Activated CD4-positive, alpha-beta memory T cell treated with anti-CD3 and anti-CD28 coated beads, Interleukin-2, amount 10 ng/mL, durations not matched to agents 7 days and 5 days (primary cell): ENCODE data around the gene PPP2R5C. TPM values are rescaled to one million over a fixed set of nuclear protein-coding genes. Genes with fewer than 3 reads are reported as not detected.
A peak's percentile ranks its signal among the peaks of the same experiment; 100 is the strongest.

ENCODE experiments used
- CTCF ChIA-PET: fragments of 350-600 bp; sonication (Branson Sonifier 250); formaldehyde crosslinking; loops from one replicate; lab custom pipeline; 2021; ENCODE audit warnings: antibody characterized with exemption, inconsistent platforms; lab: Charles Lee
- POLR2A ChIA-PET: fragments of 350-600 bp; sonication (Branson Sonifier 250); formaldehyde crosslinking; loops from one replicate; lab custom pipeline; 2021; ENCODE audit warnings: antibody characterized with exemption; lab: Charles Lee
- DNase-seq: peaks from one replicate; pipeline ENCODE4 v3.0.0-alpha.2; 2020
- H3K27ac Mint-ChIP-seq: one replicate; pipeline ENCODE4 v1.8.0; 2021; ENCODE audit warnings: mild to moderate bottlenecking, mixed read lengths
- H3K27me3 Mint-ChIP-seq: one replicate; pipeline ENCODE4 v1.8.0; 2021; ENCODE audit warnings: mixed read lengths
- H3K36me3 Mint-ChIP-seq: one replicate; pipeline ENCODE4 v1.8.0; 2021; ENCODE audit warnings: low read depth, mixed read lengths
- H3K4me1 Mint-ChIP-seq: one replicate; pipeline ENCODE4 v1.8.0; 2021; ENCODE audit warnings: mixed read lengths
- H3K4me3 Mint-ChIP-seq: one replicate; pipeline ENCODE4 v1.8.0; 2021; ENCODE audit warnings: mild to moderate bottlenecking, mixed read lengths
- H3K9me3 Mint-ChIP-seq: one replicate; pipeline ENCODE4 v1.8.0; 2021; ENCODE audit warnings: mixed read lengths
- total RNA-seq, 2 experiments: library from RNA; stranded (reverse); gene quantifications; one replicate each; pipeline ENCODE4 v1.2.3, GENCODE V29; 2021

The PPP2R5C gene
- total RNA-seq, 2 experiments from 2014 or later, result 338 to 348 TPM

DNA sequence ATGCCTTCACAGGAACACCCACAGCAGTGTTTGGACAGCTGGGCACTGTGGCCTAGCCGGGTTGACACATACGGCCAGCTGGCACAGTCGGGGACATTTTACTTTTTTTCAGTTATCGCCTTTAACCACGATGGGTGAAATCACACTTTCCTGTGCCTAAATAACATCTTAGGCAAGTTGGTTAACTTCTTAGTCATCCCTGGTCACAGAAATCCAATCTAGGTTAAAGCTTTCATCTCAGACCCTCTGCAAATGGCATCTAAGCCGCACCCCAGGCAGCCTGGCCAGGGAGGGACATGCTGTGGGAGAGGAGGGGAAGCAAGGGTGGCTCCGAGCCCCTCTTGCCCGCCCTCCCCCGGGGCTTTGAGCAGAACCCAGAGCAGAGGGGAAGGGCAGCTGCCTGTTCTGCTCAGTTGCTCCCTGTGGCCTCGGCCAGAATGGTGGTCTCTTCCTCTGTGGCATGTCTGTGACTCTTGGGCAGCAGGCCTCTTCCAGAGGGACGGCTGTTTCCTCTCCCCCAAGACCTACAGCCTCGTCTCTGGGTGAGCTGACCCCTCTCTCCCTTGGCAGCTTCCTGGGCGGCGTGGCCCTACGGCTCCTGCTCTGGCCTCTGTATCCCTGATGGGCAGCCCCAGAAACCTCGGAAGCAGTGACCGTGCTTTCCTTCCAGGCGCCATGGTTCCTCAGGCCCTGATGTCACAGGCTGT, 117.5 kb downstream of the PPP2R5C start:
- DNase-seq, result no peak
- Mint-ChIP-seq H3K27ac (peak overlapping the region; percentile 35), H3K9me3 (no peaks in the 10 kb centered on the region), H3K27me3 (no peaks in the 10 kb centered on the region), H3K4me1 (peaks cover 60% of the 10 kb centered on the region), H3K4me3 (no peak overlapping the region), H3K36me3 (peaks cover 55% of the 10 kb centered on the region)
- POLR2A ChIA-PET, result interaction anchor here (0.7 to 3.5 kb wide), 7 partner anchors 8 to 157 kb away, joined by 3 to 19 read pairs (median 4); no protein-coding TSS in a partner anchor
- CTCF ChIA-PET, result interaction anchor here (1.2 to 2.3 kb wide), 2 partner anchors 108 to 109 kb away, joined by 5 to 7 read pairs; no protein-coding TSS in a partner anchor

DNA sequence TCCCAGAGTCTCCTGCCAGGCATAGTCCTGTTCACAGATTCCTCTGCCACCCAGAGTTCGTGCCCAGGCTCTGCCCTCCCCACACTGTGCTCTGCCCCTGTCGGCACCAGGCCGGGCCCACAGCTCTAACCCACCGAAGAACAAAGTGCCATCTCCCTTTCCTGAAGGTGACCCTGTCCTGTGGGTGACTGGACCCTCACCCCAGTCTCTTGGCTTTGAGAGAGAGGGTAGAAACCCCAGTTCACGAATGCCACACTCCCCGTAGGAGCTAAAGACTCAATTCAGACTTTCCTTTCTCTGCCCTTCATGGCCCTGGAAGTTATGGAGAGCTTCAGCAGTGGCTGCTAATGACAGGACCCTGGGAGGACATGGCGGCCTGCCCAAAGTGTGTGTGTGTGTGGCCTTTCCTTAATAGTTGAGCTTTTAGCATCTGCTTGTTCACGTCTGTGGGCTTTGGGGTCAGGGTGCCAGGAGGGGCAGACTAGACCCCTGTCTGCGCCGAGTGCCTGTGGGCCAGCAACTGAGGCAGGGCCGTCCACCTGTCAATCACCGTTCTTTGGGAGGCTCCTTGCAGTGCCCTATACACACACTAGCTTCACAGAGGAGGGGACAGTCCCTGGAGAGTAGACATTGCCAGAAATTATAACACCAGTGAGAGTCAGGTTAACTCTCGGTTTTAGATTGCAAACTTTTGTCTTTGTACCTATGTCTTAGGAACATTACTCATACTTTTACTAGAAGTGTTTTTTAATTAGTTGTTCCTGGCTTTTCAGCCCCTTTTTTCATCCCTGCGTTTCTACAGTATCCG, 118.2 kb downstream of the PPP2R5C start:
- H3K4me1 Mint-ChIP-seq, result peaks cover 58% of the 10 kb centered on the region
- no peak for DNase-seq
- H3K27ac Mint-ChIP-seq, result no peak overlapping the region
- CTCF ChIA-PET, result interaction anchor here (0.9 to 1.2 kb wide), 2 partner anchors 10 to 109 kb away, joined by 3 to 5 read pairs; no protein-coding TSS in a partner anchor
- H3K27me3 Mint-ChIP-seq, result no peaks in the 10 kb centered on the region
- no peak overlapping the region for H3K4me3 Mint-ChIP-seq
- no peaks in the 10 kb centered on the region for H3K9me3 Mint-ChIP-seq
- peaks cover 60% of the 10 kb centered on the region for H3K36me3 Mint-ChIP-seq
- POLR2A ChIA-PET, result interaction anchor here (0.7 to 3.5 kb wide), 5 partner anchors 8 to 118 kb away, joined by 3 to 19 read pairs (median 3); no protein-coding TSS in a partner anchor

DNA sequence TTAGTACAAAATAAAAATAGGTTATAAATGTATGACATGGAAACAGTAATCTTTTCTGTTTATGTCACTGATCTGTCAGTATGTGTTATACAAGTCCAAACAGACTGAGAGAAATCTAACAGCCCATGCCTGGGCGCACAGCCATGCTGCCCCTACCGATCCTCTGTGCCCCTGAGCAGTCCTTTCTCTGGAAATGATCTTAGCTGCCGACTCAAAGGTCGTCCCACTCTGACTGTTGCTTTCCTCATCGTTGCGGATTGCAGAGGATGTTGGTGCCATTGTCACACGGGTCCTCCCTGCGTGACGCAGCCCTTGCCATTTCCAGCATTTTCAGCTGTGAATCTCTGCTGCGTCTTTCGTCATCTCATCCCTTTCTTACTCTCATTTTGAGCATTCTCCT, 119.9 kb downstream of the PPP2R5C start:
- ChIA-PET POLR2A (no interaction called here), CTCF (no interaction called here)
- no peak overlapping the region for H3K4me3 Mint-ChIP-seq
- H3K36me3 Mint-ChIP-seq, result peaks cover 62% of the 10 kb centered on the region
- no peak overlapping the region for H3K27ac Mint-ChIP-seq
- peaks cover 42% of the 10 kb centered on the region for H3K4me1 Mint-ChIP-seq
- DNase-seq, result no peak
- H3K27me3 Mint-ChIP-seq, result no peaks in the 10 kb centered on the region
- H3K9me3 Mint-ChIP-seq, result no peaks in the 10 kb centered on the region

DNA sequence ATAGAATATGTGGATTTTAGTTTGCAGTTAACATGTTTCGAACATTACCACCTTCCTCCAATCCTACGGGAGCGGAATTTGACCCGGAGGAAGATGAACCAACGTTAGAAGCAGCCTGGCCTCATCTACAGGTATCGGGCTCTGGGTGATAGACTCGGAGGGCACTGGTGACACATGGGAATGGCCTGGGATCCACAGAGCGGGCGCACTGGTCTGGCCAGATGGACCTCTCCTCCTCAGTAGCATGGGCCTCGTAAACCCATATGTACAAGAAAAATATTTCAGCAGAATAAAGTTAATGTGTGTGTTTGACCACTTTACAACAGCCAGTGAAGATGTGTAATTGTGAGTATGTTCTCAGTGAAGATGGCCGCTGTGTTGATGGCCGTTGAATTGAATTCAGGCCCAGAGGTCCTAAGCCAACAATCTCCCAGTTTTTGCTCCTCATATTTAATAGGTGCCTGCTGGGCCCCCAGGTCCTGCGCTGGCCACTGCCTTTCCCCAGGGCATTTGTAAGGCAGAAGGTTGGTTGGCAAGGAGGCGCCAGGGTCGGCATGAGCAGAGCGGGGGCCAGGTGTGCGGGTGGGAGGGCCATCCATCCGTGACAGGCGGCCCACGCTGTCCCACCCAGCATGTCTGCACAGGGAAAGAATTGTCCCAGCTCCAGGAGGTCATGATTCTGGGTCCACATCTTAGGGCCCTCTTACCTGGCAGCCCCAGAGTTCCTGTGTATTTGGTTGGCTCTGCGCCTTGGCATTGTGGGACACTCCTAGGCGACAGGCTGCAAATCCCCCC, 120.8 kb downstream of the PPP2R5C start:
- Mint-ChIP-seq H3K4me3 (no peak overlapping the region), H3K36me3 (peaks cover 63% of the 10 kb centered on the region), H3K27me3 (no peaks in the 10 kb centered on the region), H3K9me3 (no peaks in the 10 kb centered on the region), H3K4me1 (peaks cover 35% of the 10 kb centered on the region), H3K27ac (no peak overlapping the region)
- no peak for DNase-seq
- ChIA-PET CTCF (no interaction called here), POLR2A (no interaction called here)

DNA sequence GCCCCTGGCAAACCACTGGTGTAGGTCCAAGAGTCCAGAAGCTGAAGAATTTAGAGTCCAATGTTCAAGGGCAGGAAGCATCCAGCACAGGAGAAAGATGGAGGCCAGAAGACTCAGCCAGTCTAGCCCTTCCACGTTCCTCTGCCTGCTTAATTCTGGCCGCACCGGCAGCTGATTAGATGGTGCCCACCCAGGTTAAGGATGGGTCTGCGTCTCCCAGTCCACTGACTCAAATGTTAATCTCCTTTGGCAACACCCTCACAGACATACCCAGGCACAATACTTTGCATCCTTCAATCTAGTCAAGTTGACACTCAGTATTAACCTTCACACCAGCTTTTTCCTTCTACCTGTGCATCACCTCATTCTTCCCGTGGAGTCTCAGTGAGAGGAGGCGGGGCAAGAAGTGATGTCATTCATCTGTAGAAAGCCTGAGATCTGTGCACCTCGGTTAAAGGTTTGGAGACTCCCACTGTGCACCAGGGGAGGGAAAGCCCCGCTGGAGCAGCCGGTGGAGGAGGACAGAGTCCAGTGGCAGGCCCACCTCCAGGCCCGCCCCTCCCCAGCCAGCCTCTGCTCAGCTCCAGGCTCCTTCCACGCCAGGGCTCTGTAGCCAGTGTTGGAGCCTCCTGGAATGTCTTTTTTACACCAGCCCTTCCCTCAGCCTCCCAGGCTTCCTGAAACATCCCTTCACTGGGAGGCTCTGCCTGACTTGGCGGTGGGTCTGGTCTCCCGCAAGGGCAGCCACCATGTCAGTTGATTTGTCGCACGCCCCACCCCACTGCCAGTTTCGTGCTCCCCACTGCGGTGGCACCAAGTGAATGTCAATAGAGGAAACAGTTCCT, 122.8 kb downstream of the PPP2R5C start:
- DNase-seq, result no peak
- Mint-ChIP-seq H3K27me3 (no peaks in the 10 kb centered on the region), H3K4me3 (no peak overlapping the region), H3K4me1 (peaks cover 15% of the 10 kb centered on the region), H3K9me3 (no peaks in the 10 kb centered on the region), H3K36me3 (peaks cover 62% of the 10 kb centered on the region), H3K27ac (no peak overlapping the region)
- ChIA-PET POLR2A (no interaction called here), CTCF (interaction anchor here (1.3 kb wide), 1 partner anchor 39 kb away, joined by 3 read pairs; no protein-coding TSS in a partner anchor)

DNA sequence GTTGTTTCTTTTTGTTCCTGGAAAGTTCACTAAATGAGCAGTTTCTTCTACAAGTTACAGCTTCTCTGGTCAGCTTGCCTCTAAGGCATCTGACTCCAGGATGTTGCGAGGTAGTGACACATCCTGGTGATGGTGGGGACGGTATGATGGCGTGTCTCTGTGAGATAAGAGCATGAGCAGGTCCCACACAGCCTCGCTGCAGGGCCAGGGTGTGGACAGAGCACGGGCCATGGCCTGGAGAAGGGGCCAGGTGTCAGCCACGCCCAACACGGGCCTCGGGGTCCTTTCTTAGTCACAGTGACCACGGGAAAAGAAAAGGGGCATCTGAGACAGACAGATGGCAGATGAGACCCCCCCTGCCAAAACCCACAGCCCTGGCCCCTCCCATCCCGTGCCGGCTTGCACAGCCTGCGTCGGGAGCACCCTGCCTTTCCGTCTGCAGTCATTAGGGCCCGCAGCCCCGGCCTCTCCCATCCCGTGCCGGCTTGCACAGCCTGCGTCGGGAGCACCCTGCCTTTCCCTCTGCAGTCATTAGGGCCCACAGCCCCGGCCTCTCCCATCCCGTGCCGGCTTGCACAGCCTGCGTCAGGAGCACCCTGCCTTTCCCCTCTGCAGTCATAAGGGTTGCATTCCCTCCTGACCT, 123.5 kb downstream of the PPP2R5C start:
- POLR2A ChIA-PET, result no interaction called here
- Mint-ChIP-seq H3K9me3 (no peaks in the 10 kb centered on the region), H3K27ac (no peak overlapping the region), H3K4me3 (no peak overlapping the region), H3K4me1 (peaks cover 8% of the 10 kb centered on the region), H3K27me3 (no peaks in the 10 kb centered on the region), H3K36me3 (peaks cover 63% of the 10 kb centered on the region)
- no peak for DNase-seq
- CTCF ChIA-PET, result interaction anchor here (1.3 kb wide), 1 partner anchor 40 kb away, joined by 3 read pairs; no protein-coding TSS in a partner anchor

DNA sequence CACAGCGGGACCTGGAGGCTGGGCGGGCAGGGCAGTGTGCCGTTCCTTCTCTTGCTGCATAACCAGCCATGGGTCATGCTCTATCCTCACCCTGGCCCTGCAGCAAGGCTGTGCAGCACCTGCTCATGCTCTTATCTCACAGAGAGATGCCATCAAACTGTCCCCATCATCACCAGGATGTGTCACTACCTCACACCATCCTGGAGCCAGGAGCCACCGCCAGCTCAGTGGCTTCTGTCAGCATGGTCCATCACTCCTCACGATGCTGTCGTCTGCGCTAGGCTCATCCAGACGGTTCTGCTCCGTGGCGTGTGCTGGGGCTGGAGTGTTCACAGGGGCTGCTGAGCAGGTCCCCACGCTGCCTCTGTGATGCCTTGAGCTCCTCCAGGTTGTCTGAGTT, 125.7 kb downstream of the PPP2R5C start:
- ChIA-PET CTCF (interaction anchor here (1.2 kb wide), 1 partner anchor 115 kb away, joined by 3 read pairs; no protein-coding TSS in a partner anchor), POLR2A (interaction anchor here (1.1 to 1.2 kb wide), 2 partner anchors 9 to 22 kb away, joined by 3 to 6 read pairs; no protein-coding TSS in a partner anchor)
- H3K4me3 Mint-ChIP-seq, result no peak overlapping the region

DNA sequence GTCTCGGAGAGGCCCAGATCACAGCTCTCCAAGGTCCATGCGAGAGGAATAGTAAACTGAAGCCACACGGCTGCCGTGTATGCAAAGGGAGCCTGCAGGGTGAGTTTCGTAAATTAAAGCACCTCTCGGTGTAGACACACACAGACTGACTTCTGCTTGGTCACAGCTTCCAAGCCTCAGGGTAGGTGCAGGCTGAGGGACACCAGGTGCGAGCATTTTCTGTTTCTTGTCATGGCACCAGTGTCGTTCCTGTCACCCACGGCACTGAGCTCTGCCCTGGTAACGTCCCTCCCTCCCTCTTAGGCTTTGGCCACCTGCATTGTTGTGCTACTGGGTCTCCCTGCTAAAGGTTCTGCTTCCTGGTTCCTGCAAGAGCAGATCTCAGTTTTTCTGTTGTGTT, 126.7 kb downstream of the PPP2R5C start:
- DNase-seq, result no peak
- H3K4me3 Mint-ChIP-seq, result no peak overlapping the region
- ChIA-PET CTCF (interaction anchor here (1.2 kb wide), 1 partner anchor 116 kb away, joined by 3 read pairs; no protein-coding TSS in a partner anchor), POLR2A (interaction anchor here (0.8 kb wide), 1 partner anchor 65 kb away, joined by 3 read pairs; no protein-coding TSS in a partner anchor)
- H3K36me3 Mint-ChIP-seq, result peaks cover 64% of the 10 kb centered on the region
- H3K9me3 Mint-ChIP-seq, result no peaks in the 10 kb centered on the region
- H3K27ac Mint-ChIP-seq, result no peak overlapping the region
- peaks cover 4% of the 10 kb centered on the region for H3K4me1 Mint-ChIP-seq
- H3K27me3 Mint-ChIP-seq, result no peaks in the 10 kb centered on the region

More for the DNA sequence above, 125.7 kb downstream of the PPP2R5C start:
- no peaks in the 10 kb centered on the region for H3K9me3 Mint-ChIP-seq
- H3K27ac Mint-ChIP-seq, result no peak overlapping the region
- H3K36me3 Mint-ChIP-seq, result peaks cover 66% of the 10 kb centered on the region
- no peak for DNase-seq
- H3K4me1 Mint-ChIP-seq, result peaks cover 4% of the 10 kb centered on the region
- H3K27me3 Mint-ChIP-seq, result no peaks in the 10 kb centered on the region

DNA sequence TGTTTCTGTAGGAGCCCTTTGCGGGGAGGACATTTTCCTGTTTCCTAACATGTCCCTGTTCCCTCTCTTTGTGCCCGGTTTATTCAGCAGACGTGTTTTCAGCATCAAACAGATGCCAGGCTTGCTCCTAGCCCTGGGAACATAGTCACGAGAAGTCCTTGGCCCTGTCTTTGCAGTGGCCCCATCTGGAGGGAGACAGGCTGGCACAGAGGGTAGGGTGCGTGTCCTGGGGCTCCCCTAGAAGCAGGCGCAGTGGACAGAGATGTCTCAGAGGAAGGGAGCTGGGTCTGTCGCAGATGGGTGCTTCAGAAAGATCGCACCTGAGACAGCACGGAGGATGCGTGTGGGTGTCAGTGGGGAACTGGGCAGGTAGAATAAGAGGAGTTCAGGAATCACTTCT, 127.9 kb downstream of the PPP2R5C start:
- no peaks in the 10 kb centered on the region for H3K27me3 Mint-ChIP-seq
- H3K4me3 Mint-ChIP-seq, result no peak overlapping the region
- DNase-seq, result no peak
- peaks cover 61% of the 10 kb centered on the region for H3K36me3 Mint-ChIP-seq
- peak overlapping the region; percentile 6 for H3K27ac Mint-ChIP-seq
- peaks cover 2% of the 10 kb centered on the region for H3K4me1 Mint-ChIP-seq
- H3K9me3 Mint-ChIP-seq, result no peaks in the 10 kb centered on the region
- POLR2A ChIA-PET, result no interaction called here
- CTCF ChIA-PET, result interaction anchor here (2.8 kb wide), 1 partner anchor 118 kb away, joined by 10 read pairs; no protein-coding TSS in a partner anchor

DNA sequence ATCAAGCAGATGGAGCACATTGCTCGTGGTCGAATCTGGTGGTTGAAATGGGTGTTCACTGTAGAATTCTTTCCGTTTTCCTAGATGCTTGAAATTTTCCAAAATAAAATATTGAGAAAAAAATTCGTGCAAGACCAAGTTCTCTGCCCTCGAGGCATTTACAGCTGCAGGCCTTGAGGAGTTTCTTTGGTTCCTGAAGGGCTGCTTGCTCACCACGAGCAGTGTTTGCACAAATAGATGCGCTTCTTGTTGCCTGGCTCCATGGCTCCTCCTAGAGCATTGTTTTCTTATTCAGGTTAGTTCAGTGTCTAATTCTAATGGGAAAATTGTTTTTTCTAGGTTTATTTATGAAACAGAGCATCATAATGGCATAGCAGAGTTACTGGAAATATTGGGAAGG, 128.4 kb downstream of the PPP2R5C start:
- ChIA-PET CTCF (interaction anchor here (2.8 kb wide), 1 partner anchor 119 kb away, joined by 10 read pairs; no protein-coding TSS in a partner anchor), POLR2A (no interaction called here)
- DNase-seq, result no peak
- H3K4me3 Mint-ChIP-seq, result no peak overlapping the region
- peaks cover 60% of the 10 kb centered on the region for H3K36me3 Mint-ChIP-seq
- no peaks in the 10 kb centered on the region for H3K9me3 Mint-ChIP-seq
- no peak overlapping the region for H3K27ac Mint-ChIP-seq
- no peaks in the 10 kb centered on the region for H3K4me1 Mint-ChIP-seq
- H3K27me3 Mint-ChIP-seq, result no peaks in the 10 kb centered on the region

DNA sequence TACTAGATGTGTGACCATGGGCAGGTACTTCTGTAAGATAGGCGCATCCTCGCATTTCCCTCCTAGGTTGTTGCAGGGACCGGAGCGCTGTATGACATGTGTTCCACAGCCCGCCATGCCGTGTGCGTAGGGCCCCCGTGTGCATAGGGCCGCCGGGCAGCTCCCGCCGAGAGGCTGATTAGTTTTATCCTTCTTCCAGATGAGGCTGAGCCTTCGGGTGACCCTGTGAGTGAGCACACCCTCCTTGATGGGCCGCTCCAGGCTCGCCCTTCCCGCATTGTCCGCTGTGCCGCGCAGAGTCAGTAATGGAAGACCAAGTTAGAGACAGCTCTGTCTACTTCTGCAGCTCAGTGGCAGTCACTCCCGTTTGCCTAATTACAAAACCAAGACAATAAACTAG, 130.0 kb downstream of the PPP2R5C start:
- DNase-seq, result no peak
- CTCF ChIA-PET, result interaction anchor here (0.6 to 2.8 kb wide), 2 partner anchors 120 to 1213 kb away, joined by 3 to 10 read pairs; no protein-coding TSS in a partner anchor
- POLR2A ChIA-PET, result interaction anchor here (1.6 kb wide), 1 partner anchor 12 kb away, joined by 4 read pairs; no protein-coding TSS in a partner anchor
- Mint-ChIP-seq H3K27me3 (no peaks in the 10 kb centered on the region), H3K36me3 (peaks cover 60% of the 10 kb centered on the region), H3K9me3 (no peaks in the 10 kb centered on the region), H3K27ac (no peak overlapping the region), H3K4me1 (no peaks in the 10 kb centered on the region), H3K4me3 (no peak overlapping the region)
